HEK293T (cell line): Measurements from ENCODE around the gene CCDC89.

ENCODE experiments used
- CTCF ChIA-PET: fragments of 350-600 bp; formaldehyde crosslinking; extraction: SDS; loops from one replicate; lab custom pipeline; 2021; ENCODE audit warnings: antibody characterized with exemption, inconsistent platforms; lab: Yijun Ruan, JAX
- POLR2A ChIA-PET: fragments of 350-600 bp; formaldehyde crosslinking; extraction: SDS; loops from one replicate; lab custom pipeline; 2020; ENCODE audit warnings: antibody characterized with exemption, inconsistent platforms; lab: Yijun Ruan, JAX
- DNase-seq: peaks from one replicate; pipeline ENCODE4 v3.0.0; 2012; ENCODE audit warnings: mixed read lengths; ENCODE audit errors: extremely low spot score
- ARNT ChIP-seq: fragments of 450-650 bp; IDR thresholded peaks from 2 replicates; pipeline ENCODE4 v1.6.1; 2017; ENCODE audit warnings: mild to moderate bottlenecking
- BHLHE40 ChIP-seq: fragments of 450-650 bp; IDR thresholded peaks from 2 replicates; pipeline ENCODE4 v1.6.1; 2016; ENCODE audit warnings: mild to moderate bottlenecking, moderate library complexity, borderline replicate concordance
- CTBP1 ChIP-seq: fragments of 450-650 bp; IDR thresholded peaks from 2 replicates; pipeline ENCODE4 v1.6.1; 2016; ENCODE audit warnings: borderline replicate concordance
- ELF4 ChIP-seq: fragments of 450-650 bp; IDR thresholded peaks from 2 replicates; pipeline ENCODE4 v1.6.1; 2017; ENCODE audit warnings: antibody characterized with exemption
- FOXA1 ChIP-seq: fragments of 450-650 bp; IDR thresholded peaks from 2 replicates; pipeline ENCODE4 v1.6.1; 2016; ENCODE audit warnings: mild to moderate bottlenecking
- FOXK2 ChIP-seq: fragments of 450-650 bp; IDR thresholded peaks from 2 replicates; pipeline ENCODE4 v1.6.1; 2016; ENCODE audit warnings: mild to moderate bottlenecking
- FOXM1 ChIP-seq: fragments of 450-650 bp; IDR thresholded peaks from 2 replicates; pipeline ENCODE4 v1.6.1; 2017; ENCODE audit warnings: mild to moderate bottlenecking, borderline replicate concordance
- HDGF ChIP-seq: fragments of 450-650 bp; IDR thresholded peaks from 2 replicates; pipeline ENCODE4 v1.6.1; 2017; ENCODE audit warnings: antibody characterized with exemption, borderline replicate concordance
- L3MBTL2 ChIP-seq: fragments of 450-650 bp; conservative IDR thresholded peaks from 2 replicates; pipeline ENCODE4 v1.6.1; 2016; ENCODE audit warnings: mild to moderate bottlenecking
- LEF1 ChIP-seq: fragments of 450-650 bp; IDR thresholded peaks from 2 replicates; pipeline ENCODE4 v1.6.1; 2017; ENCODE audit warnings: mild to moderate bottlenecking, borderline replicate concordance
- NFRKB ChIP-seq: fragments of 450-650 bp; IDR thresholded peaks from 2 replicates; pipeline ENCODE4 v1.6.1; 2016; ENCODE audit warnings: mild to moderate bottlenecking, moderate library complexity
- SP1 ChIP-seq: fragments of 450-650 bp; IDR thresholded peaks from 2 replicates; pipeline ENCODE4 v1.6.1; 2017
- SUZ12 ChIP-seq: fragments of 450-650 bp; IDR thresholded peaks from 2 replicates; pipeline ENCODE4 v1.6.1; 2016; ENCODE audit warnings: mild to moderate bottlenecking
- TARDBP ChIP-seq: fragments of 450-650 bp; IDR thresholded peaks from 2 replicates; pipeline ENCODE4 v1.6.1; 2016
- ZNF384 ChIP-seq: fragments of 450-650 bp; IDR thresholded peaks from 2 replicates; pipeline ENCODE4 v1.6.1; 2016
- TF ChIP-seq, protein P1 (sequence below): fragments of 450-650 bp; IDR thresholded peaks from 2 replicates; pipeline ENCODE4 v1.6.1; 2016

The CCDC89 gene

DNA sequence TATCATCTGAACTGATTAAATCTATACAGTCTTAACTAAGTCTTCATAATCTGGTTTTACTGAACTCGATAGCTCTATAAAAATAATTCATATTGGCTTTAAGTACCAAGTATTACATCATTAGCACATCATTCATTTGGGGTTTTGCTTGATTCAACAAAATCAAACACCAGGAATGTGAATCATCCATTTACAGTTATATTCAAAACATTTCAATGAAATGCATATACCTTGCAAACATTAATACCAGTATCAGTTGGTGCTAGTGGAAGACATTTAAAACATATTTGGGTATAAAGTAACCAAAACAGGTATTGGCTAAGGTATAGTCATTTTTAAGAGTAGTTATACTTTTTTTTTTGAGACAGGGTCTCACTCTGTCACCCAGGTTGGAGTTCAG lies 12.2 kb upstream of the CCDC89 start:
- TF ChIP-seq FOXM1 (no peak), FOXA1 (no peak), NFRKB (no peak), LEF1 (no peak), L3MBTL2 (no peak), SP1 (no peak), TARDBP (no peak), FOXK2 (no peak), HDGF (no peak), BHLHE40 (no peak), CTBP1 (no peak), ARNT (no peak), SUZ12 (no peak), ELF4 (no peak)
- TF ChIP-seq, protein P1, sequence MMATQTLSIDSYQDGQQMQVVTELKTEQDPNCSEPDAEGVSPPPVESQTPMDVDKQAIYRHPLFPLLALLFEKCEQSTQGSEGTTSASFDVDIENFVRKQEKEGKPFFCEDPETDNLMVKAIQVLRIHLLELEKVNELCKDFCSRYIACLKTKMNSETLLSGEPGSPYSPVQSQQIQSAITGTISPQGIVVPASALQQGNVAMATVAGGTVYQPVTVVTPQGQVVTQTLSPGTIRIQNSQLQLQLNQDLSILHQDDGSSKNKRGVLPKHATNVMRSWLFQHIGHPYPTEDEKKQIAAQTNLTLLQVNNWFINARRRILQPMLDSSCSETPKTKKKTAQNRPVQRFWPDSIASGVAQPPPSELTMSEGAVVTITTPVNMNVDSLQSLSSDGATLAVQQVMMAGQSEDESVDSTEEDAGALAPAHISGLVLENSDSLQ: no peak
- DNase-seq: no peak
- ChIA-PET POLR2A (no interaction called here), CTCF (no interaction called here)

GRCh38 chr11:85697747-85698146 lies 11.8 kb upstream of the CCDC89 start:
- ChIA-PET CTCF (no interaction called here), POLR2A (no interaction called here)
- TF ChIP-seq CTBP1 (no peak), L3MBTL2 (no peak), NFRKB (no peak), FOXK2 (no peak), ELF4 (no peak), BHLHE40 (no peak), LEF1 (no peak), ZNF384 (no peak), SP1 (no peak), HDGF (no peak), FOXA1 (no peak), FOXM1 (no peak), ARNT (no peak), SUZ12 (no peak), TARDBP (no peak)
- TF ChIP-seq, protein P1: no peak
- no peak for DNase-seq

DNA sequence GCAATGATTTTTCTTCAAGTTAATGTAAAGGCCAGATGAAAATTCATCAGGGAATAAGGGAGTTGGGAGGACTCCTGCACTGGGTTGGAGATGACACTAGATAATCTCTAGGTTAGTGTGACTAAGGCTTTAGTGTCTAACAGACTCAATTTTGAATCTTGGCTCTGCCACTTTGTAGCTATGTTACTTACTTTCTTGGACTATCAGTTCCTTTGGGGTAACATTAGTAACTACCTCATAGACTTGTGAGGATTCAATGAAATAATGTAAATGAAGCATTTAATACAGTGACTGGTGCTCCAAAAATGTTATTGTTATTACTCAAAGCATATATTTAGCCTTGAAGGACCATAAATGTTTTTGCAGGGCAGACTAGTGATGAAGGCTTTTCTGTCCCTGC lies 9.6 kb upstream of the CCDC89 start:
- TF ChIP-seq ARNT (no peak), L3MBTL2 (no peak), FOXM1 (no peak), LEF1 (no peak), FOXK2 (no peak), NFRKB (no peak), FOXA1 (no peak), SP1 (no peak), SUZ12 (no peak), TARDBP (no peak), BHLHE40 (no peak), ZNF384 (no peak), HDGF (no peak), ELF4 (no peak), CTBP1 (no peak)
- TF ChIP-seq, protein P1: no peak
- DNase-seq: no peak
- ChIA-PET CTCF (no interaction called here), POLR2A (no interaction called here)

GRCh38 chr11:85694385-85694980 lies 8.5 kb upstream of the CCDC89 start:
- peak; percentile 21 for DNase-seq

DNA sequence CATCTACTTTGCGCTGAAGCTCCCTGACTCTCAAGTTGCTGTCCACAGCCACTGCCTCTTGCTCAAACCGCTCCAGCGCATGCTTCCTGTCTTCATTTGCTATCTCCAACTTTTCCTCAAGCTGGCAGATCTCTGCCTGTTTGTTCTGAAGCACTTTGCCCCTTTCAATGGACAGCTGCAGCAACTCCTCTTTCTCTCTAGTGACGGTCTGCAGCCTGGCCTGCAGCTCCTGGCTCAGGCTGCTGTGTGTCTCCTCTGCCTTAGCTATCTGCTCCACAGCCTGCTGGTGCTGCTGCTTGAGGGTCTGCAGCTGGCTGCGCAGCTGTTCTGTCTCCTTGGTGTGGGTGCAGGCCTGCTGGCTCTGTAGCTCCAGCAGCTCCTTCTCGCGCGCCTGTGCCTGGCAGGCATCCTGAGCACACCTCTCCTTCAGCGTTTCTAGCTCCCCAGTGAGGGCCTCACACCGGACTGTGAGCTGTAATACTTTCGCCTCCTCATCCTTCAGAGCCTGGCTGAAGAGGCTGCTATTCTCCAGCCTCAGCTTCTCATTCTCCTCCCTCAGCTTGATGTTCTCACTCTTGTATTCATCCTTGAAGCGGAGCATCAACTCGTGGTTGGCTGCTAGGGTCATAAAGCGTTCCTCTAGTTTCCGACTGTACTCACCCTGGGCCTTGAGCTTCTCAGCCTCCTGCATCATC lies 723 bp downstream of the CCDC89 start:
- CTCF ChIA-PET: no interaction called here
- no peak for TF ChIP-seq SP1
- TF ChIP-seq ZNF384: no peak
- TF ChIP-seq CTBP1: no peak
- TF ChIP-seq HDGF: no peak
- TF ChIP-seq BHLHE40: no peak
- no peak for TF ChIP-seq L3MBTL2
- TF ChIP-seq, protein P1: no peak
- no peak for TF ChIP-seq ELF4
- no peak for TF ChIP-seq FOXM1
- no peak for TF ChIP-seq FOXK2
- no peak for TF ChIP-seq LEF1
- no peak for TF ChIP-seq ARNT
- DNase-seq: peak; percentile 12
- POLR2A ChIA-PET: interaction anchor here (1.7 kb wide), 1 partner anchor 37 kb away, joined by 5 read pairs; the partner anchor contains the start of gene TMEM126A

More at GRCh38 chr11:85694385-85694980, 8.5 kb upstream of the CCDC89 start:
- ChIA-PET CTCF (no interaction called here), POLR2A (no interaction called here)
- TF ChIP-seq CTBP1: no peak
- TF ChIP-seq SUZ12: no peak
